ENCODE results near the gene PDS5A.
"Not testable (repeated sequence)": the region's sequence is repeated elsewhere in the genome, so short reads cannot be mapped to it uniquely, and the experiment has no call there.

PDS5A gene

DNA sequence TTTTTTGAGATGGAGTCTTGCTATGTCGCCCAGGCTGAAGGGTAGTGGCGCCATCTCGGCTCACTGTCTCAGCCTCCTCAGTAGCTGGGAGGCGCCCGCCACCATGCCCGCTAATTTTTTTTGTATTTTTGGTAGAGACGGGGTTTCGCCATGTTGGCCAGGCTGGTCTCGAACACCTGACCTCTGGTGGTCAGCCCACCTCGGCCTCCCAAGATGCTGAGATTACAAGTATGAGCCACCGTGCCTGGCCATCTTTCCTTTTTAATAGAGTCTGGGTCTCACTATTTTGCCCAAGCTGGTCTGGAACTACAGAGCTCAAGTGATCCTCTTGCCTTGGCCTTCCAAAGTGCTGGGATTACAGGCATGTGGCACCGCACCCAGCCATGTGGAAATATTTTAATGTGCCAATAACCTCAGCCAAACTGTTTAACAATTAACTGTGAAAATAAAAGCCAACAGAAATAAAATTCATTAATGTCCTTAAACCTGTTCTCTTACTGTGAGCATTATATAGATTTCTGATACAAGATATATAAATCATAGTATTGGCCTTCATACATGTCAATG lies 16.3 kb downstream of the PDS5A start:
- no peak for DNase-seq (ENCODE audit: low read depth)

DNA sequence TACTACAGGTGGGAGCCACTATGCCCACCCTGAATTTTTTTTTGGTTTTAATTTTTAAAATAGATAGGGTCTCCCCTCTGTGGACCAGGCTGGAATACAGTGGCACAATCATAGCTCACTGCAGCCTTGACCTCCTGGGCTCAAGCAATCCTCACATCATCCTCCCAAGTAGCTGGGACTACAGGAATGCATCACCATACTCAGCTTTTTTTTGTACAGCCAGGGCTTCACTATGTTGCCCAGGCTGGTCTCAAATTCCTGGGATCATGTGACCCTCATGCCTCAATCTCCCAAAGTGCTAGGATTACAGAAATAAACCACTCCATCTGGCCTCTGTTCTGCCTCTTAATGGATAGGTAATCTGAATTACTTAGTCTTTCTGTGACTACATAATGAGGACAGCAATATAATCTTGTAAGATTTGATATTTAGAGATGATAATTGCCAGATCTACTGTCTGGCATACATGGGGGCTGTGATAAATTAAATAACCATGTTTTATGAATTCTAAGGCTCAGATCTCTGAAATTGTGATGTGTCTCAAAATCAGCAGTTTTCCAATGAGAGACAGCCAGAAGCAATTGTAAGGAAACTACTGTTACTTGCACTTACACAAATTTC lies 26.7 kb downstream of the PDS5A start:
- DNase-seq (ENCODE audit: low read depth): no peak

DNA sequence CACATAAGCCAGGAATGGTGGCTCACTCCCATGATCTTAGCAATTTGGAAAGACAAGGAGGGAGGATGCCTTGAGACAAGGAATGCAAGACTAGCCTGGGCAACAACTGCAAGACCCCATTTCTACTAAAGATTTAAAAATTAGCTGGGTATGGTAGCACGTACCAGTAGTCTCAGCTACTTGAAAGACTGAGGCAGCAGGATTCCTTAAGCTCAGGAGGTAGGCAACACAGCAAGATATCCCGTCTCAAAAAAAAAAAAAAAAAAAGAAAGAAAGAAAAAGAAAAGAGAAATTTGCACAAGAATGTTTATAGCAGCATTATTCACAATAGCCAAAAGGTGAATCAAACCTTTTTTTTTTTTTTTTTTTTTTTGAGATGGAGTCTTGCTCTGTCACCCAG lies 29.7 kb downstream of the PDS5A start:
- no peak for DNase-seq (ENCODE audit: low read depth)

DNA sequence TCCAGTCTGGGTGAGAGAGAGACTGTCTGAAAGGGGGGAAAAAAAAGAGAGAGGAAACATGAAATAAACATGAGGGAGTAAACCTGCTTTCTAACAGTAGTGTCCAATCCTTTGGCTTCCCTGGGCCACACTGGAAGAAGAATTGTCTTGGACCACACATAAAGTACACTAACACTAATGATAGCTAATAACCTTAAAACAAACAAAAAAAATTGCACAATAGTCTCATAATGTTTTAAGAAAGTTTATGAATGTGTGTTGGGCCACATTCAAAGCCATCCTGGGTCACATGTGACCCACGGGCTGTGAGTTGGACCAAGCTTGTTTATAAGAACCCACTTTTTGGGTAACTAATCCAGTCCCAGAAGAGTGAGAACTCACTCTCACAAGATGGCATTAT lies 30.3 kb downstream of the PDS5A start:
- no peak for DNase-seq (ENCODE audit: low read depth)

DNA sequence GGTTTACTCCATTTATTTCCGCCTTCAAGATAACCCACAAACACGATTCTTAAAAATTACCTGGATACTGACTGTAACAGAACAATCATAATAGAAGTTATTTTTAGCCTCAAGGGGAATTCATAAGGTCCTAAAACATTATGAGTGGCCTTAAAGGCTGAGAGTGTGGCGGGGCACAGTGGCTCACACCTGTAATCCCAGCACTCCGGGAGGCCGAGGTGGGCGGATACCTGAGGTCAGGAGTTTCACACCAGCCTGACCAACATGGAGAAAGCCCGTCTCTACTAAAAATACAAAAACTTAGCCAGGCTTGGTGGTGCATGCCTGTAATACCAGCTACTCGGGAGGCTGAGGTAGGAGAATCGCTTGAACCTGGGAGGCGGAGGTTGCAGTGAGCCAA lies 33.5 kb downstream of the PDS5A start:
- DNase-seq (ENCODE audit: low read depth): not testable (repeated sequence)

DNA sequence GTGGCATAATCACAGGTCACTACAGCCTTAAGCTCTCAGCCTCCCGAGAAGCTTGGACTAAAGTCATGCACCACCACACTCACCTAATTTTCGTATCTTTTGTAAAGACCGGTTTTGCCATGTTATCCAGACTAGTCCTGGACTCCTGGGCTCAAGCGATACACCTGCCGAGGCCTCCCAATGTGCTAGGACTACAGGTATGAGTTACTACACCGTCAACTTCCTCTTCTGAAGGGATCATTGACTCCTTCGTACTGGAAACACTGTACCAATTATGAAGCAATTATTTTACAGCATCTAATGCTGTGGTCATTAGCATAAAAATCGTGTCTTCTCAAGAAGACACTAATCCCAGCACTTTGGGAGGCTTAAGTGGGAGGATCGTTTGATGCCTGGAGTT lies 35.2 kb downstream of the PDS5A start:
- DNase-seq (ENCODE audit: low read depth): no peak

DNA sequence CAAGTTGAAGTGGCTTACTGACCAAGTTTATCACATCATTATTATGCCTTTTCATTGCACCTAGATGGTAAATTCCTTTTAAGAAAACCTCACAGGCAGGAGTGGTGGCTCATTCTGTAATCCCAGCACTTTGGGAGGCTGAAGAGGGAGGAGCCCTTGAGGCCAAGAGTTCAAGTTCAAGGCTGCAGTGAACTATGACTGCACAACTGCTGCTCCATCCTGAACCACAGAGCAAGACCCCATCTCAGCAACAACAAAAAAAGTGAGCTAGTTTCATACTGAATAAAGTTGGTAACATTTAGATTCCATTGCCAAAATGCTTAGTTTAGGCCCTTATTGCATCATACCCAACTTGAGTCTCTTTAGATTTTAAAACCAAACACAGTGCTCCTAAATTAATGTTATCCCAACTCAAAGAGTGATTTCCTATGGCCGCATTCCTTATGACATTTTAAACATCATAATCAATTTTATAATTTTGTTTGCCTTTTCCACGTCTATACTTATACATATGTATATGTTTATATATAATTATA lies 36.0 kb downstream of the PDS5A start:
- DNase-seq (ENCODE audit: low read depth): no peak

DNA sequence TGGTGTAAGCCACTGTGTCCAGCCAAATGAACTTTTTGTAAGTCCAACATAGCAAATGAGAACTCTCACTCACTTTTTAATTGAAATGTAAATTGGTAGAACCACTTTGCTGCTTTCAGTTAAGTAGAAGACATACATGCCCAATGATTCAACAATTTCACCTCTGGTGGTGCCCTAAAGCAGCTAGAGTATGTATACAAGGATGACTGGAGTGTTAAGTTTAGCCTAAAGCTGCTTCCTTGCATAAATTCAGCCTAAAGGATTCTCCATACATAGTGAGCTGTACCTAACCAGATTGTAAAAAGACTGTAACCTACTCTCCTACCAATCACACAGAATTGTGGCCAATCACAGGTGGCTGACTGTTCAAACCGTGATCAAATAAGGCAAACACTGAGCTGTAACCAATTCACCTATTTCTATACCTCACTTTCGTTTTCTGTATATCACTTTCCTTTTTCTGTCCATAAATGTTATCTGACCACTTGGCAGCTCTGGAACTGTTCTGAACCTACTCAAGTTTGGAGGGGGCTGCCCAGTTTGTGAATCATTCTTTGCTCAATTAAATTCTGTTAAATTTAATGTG lies 39.9 kb downstream of the PDS5A start:
- no peak for DNase-seq (ENCODE audit: low read depth)

DNA sequence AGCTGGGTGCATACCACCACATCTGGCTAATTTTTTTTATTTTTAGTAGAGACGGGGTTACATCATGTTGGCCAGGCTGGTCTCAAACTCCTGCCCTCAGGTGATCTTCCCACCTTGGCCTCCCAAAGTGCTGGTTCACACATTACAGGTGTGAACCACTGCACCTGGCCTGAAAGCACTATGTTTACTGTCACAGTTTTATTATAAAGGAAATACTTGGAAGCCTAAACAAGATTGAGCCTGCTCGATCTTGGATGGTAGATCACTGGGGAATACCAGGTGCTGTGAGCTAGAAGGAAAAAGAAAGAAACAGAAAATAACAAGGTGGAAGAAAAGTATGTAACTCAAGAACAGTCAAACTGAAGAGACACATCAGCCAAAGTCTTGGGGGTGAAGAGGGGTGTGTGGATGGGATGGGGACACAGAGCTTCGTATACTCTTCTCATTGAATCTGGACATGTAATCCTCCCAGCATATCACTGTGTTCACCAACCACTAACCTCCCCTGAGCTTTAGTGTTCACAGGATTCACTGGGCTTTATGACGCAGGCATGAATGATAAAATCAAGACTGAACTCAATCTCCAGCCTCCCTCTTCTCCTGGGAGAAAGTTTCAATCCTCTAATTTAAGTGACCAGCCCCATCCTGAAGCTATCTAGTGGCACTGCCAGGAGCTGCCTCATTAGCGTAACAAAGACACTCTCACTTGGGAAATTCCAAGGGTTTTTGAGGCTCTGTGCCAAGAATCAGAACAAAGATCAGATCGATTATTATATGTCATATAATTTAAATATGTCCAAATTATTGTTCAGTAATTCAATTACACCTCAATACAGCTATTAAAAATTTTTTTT lies 40.9 kb downstream of the PDS5A start:
- no peak for DNase-seq (ENCODE audit: low read depth)

DNA sequence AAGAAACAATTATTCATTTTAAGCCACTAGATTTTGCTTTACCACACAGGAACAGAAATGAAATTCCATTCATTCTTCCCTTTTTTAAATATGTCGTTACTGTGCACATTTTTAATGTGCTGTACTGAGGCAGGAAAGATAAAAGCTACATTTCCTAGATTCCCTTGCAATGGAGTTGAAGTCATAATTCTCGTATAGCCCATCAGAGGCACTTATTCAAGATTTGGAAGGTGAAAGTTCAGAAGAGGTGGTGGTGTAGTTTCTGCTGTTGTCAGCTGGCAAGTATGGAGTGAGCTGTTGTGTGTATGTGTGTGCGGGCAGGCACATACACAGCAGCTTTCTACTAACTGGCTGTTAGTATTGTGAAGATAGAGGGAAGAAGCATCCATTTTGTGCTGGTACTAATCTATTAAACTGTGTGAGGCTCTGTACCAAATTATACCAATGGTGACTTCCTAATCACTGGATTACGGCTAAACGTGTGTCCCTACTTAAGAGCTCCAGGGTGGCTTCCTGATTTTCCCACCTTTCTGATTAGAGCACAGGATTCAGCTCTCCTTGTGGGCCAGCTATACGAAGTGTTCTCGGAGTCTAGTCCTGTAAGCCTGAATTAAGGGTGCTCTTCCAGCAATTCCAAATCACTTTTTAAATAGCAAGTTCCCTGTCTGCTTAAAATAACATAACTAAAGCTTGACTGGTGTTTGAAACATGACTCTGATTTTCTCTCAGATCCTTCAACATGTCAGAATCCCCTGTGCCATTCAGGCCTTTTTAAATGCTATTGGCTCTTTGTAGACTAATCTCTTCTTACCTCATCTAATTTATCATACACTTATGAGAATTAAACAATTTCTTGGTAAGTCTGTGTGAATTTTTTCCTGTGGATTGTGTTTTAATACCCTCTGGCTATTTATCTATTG lies 43.8 kb downstream of the PDS5A start:
- DNase-seq (ENCODE audit: low read depth): no peak

DNA sequence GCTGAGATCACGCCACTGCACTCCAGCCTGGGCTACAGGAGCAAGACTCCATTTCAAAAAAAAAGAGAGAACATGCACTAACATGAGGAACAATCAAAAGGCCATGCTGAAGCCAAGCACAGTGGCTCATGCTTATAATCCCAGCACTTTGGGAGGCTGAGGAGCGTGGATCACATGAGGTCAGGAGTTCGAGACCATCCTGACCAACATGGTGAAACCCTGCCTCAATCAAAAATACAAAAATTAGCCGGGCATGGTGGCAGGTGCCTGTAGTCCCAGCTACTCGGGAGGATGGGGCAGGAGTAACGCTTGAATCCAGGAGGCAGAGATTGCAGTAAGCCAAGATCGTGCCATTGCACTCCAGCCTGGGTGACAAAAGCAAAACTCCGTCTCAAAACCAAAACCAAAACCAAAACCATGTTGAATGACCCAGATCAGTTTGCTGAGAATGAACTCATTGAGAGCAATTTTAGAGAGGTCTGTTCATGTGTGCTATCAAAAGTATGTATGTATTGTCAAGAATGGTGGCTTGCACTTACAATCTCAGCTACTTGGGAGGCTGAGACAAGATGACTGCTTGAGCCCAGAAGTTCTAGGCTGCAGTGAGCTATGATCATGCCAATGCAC lies 44.8 kb downstream of the PDS5A start:
- DNase-seq (ENCODE audit: low read depth): no peak

DNA sequence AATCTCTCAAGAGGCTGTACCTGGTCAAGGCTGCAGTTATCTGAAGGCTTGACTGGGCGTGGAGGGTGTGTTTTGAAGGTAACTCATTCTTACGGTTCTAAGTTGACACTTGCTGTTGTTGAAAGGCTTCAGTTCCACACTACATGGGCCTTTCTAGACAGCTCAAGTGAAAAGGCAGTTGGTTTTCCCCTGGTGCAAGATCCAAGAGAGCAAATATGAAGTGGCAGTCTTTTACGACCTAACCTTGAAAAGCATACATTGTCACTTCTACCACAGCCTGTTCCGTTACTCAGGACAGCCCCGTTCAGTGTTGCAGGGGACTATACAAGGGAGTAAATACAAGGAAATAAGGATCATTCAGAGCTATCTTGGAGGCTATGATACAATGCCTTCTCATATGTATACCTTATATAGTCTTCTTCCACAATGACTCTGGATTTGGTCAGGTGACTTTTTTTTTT lies 46.2 kb downstream of the PDS5A start:
- no peak for DNase-seq (ENCODE audit: low read depth)

DNA sequence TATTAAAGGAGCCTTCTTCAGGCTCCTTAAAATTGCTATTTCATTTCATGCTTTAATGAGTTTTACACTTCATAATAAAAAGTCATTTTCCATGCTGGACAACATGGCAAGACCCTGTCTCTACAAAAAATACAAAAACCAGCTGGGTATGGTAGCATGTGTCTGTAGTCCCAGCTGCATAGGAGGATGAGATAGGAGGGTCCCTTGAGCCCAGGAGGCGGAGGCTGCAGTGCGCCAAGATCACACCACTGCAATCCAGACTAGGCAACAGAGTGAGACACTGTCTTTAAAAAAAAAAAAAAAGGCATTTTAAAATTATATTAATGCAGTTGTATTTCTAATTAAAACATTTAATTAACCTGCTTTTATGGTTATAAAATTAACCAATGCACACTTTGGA lies 49.2 kb downstream of the PDS5A start:
- DNase-seq (ENCODE audit: low read depth): no peak

DNA sequence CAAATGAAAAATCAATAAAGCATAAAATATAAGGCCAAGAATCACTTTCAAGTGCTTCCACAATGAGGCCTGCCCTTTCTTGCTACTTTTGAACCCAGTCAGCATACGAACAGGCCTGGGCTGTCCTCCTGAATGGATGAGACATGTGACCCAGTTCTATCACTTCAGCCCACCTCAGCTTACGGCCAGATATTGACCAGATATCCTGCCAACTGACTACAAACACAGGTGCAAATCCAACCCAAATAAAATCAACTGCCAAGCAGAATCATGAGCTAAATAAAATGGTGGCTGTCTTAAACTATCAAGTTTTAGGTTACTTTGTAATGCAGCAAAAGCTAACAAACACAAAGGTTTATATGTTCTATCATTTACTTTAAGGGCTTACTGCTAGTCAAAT lies 53.7 kb downstream of the PDS5A start:
- no peak for DNase-seq (ENCODE audit: low read depth)

DNA sequence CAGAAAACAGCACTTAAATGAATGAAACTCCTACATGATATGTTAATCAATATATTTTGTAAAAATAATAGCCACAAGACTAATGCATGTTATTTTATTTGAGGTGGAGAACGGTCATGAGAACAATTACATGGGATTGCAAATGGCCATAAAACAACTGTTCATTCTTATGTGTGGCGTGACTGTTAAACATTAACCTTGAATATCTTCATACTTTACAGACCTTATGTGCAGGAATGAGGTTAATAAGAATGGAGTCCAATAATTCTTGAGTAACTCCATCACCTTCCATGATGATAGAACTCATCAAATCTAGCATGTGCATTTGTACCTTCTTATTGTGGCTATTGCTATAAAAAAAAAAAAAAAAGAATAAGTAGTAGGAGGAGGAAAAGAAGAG lies 55.3 kb downstream of the PDS5A start:
- DNase-seq (ENCODE audit: low read depth): no peak

DNA sequence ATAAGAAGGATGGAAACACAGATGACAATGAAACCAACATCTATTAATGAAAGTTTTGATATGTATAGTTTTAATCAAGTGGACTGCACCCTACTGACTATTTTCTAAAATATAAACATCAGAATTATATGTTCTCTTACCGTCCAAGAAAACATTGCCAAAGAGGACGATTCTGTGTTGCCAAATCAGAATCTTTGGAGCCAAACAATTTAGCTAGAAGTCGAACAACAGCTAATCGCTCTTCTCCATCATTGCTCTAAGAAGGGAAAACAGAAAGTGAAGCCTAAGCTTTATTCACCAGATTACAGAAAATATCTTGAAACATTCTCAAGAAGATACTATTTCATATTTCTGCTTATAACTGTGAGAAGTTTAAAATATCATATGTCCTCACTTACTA lies 64.2 kb downstream of the PDS5A start:
- DNase-seq (ENCODE audit: low read depth): no peak

DNA sequence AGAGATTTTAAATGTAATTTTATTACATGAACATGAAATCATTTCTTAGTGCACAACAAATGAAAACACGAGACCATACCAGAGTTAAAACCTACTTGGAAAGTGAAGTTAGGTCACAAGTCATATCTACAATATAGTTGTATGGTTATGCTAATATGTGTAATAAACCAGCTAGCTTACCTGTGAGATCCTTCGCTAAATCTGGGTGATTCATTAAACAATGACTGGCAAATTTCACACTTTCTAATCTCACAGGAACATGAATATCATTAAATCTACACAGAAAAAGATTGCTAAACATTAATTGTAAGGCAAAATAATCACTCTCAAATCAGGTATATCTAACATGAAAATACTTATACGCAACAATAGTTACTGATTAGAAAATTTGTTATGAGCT lies 67.6 kb downstream of the PDS5A start:
- no peak for DNase-seq (ENCODE audit: low read depth)

DNA sequence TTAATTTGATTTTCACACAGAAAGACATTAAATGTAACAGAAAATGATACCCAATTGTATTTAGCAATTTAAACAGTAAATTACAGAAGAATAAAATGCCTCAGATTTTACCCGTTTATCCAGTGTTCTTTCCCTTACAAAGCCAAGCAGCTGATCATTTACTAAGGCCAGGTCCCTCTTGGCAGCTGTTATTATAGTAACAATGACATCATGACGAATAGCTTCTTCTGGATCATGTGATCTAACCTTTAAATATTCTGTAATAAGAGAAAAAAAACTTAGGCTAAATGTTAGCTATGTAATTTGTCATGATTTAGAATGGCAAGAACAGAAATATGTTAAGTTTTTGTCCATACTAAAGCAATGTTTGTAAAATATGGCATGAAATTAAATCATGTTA lies 69.4 kb downstream of the PDS5A start:
- no peak for DNase-seq (ENCODE audit: low read depth)

DNA sequence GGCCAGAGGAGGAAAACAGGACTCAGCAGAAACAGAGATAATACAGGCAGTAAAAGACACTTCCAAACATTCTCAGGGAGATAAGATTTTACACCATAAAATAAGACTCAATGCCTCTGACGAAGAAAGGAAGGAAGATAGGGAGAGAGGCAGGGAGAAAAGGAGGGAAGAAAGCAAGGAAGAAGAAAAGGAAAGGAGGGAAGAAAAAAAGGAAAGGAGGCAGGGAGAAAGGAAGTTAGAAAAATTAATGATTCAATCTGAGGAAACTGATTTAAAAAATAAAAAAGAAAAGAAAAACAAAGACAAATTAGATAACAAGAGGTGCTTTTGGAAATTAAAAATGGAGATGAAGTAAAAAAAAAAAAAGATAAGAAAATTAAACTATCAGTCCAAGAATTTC lies 72.1 kb downstream of the PDS5A start:
- DNase-seq (ENCODE audit: low read depth): no peak

DNA sequence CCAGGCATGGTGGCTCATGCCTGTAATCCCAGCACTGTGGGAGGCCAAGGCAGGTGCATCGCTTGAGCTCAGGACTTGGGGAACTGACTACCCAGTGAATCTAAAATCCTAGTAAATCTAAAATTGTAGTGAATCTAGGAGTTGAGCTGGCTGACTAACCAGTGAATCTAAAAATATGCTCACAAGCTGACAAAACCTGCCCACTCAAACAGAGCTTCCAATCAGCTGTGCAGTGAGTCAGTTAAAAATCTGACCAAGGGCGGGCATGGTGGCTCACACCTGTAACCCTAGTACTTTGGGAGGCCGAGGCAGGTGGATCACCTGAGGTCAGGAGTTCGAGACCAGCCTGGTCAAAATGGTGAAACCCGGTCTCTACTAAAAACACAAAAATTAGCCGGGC lies 72.7 kb downstream of the PDS5A start:
- not testable (repeated sequence) for DNase-seq (ENCODE audit: low read depth)

DNA sequence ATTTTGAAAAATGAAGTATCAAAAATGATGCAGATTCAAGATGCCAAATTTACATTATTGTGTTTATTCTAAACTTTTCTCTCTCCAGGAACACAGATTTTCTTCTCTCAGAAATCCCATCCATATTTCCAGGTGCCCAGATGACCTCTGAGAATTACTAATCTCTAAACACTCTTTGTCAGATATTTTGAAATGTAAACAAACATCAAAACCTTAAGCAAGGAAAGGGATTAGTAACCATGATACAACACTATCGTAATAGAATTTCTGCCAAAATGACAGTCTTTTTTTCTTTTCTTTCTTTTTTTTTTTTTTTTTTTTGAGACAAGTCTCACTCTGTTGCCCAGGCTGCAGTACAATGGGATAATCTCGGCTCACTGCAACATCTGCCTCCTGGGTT lies 76.7 kb downstream of the PDS5A start:
- DNase-seq (ENCODE audit: low read depth): no peak

All from fibroblast of the conjunctiva (primary cell).